HepG2 (cell line): ENCODE results near the gene STK11. TPM values are rescaled to one million over a fixed set of nuclear protein-coding genes. Genes with fewer than 3 reads are reported as not detected.
A peak's percentile ranks its signal among the peaks of the same experiment; 100 is the strongest.

Experiments
- ATRX ChIP-seq: sonication (generic); formaldehyde crosslinking; IDR thresholded peaks from 2 replicates; pipeline ENCODE4 v1.4.0; 2020; ENCODE audit warnings: missing genetic modification reagents, borderline replicate concordance
- GATA4 ChIP-seq: sonication (generic); IDR thresholded peaks from 2 replicates; pipeline ENCODE4 v1.6.1; 2016; ENCODE audit warnings: antibody characterized with exemption, low read depth, borderline replicate concordance
- HDAC2 ChIP-seq: sonication (generic); formaldehyde crosslinking; IDR thresholded peaks from 2 replicates; pipeline ENCODE4 v1.4.0; 2020; ENCODE audit warnings: missing genetic modification reagents
- HIVEP1 ChIP-seq: sonication (generic); formaldehyde crosslinking; IDR thresholded peaks from 2 replicates; pipeline ENCODE4 v1.4.0; 2020; ENCODE audit warnings: mild to moderate bottlenecking, missing genetic modification reagents
- KAT2B ChIP-seq: fragments of 150-350 bp; IDR thresholded peaks from 2 replicates; pipeline ENCODE4 v1.6.1; 2014; ENCODE audit warnings: low read depth, low read length, borderline replicate concordance
- MYC ChIP-seq: sonication (generic); formaldehyde crosslinking; IDR thresholded peaks from 2 replicates; pipeline ENCODE4 v1.9.0; 2021; ENCODE audit warnings: missing genetic modification reagents, borderline replicate concordance
- NKX3-1 ChIP-seq: sonication (generic); formaldehyde crosslinking; IDR thresholded peaks from 2 replicates; pipeline ENCODE4 v1.5.0; 2020; ENCODE audit warnings: missing genetic modification reagents
- PHB2 ChIP-seq: fragments of 450-650 bp; IDR thresholded peaks from 2 replicates; pipeline ENCODE4 v1.6.1; 2018; ENCODE audit not compliant: partially characterized antibody
- PHF21A ChIP-seq: sonication (generic); formaldehyde crosslinking; IDR thresholded peaks from 2 replicates; pipeline ENCODE4 v1.5.0; 2020; ENCODE audit warnings: mild to moderate bottlenecking, missing genetic modification reagents
- PRPF4 ChIP-seq: fragments of 200-400 bp; formaldehyde crosslinking; IDR thresholded peaks from 2 replicates; pipeline ENCODE4 v1.6.1; 2016; ENCODE audit warnings: low read length, low read depth; ENCODE audit not compliant: poor library complexity, severe bottlenecking
- RCOR2 ChIP-seq: IDR thresholded peaks from 2 replicates; pipeline ENCODE4 v1.6.1; 2016; ENCODE audit warnings: missing biosample characterization, missing genetic modification reagents
- SMAD3 ChIP-seq: sonication (generic); formaldehyde crosslinking; IDR thresholded peaks from 2 replicates; pipeline ENCODE4 v1.4.0; 2020; ENCODE audit warnings: missing genetic modification reagents
- SSRP1 ChIP-seq: IDR thresholded peaks from 2 replicates; pipeline ENCODE4 v1.6.1; 2016; ENCODE audit warnings: control low read depth
- TMF1 ChIP-seq: sonication (generic); formaldehyde crosslinking; IDR thresholded peaks from 2 replicates; pipeline ENCODE4 v1.8.1; 2022; ENCODE audit warnings: low read depth, missing genetic modification reagents
- ZNF296 ChIP-seq: sonication (generic); formaldehyde crosslinking; conservative IDR thresholded peaks from 2 replicates; pipeline ENCODE4 v1.5.0; 2020; ENCODE audit warnings: mild to moderate bottlenecking, missing genetic modification reagents
- ZNF468 ChIP-seq: sonication (generic); formaldehyde crosslinking; IDR thresholded peaks from 2 replicates; pipeline ENCODE4 v1.8.0; 2022; ENCODE audit warnings: mild to moderate bottlenecking, moderate library complexity, missing genetic modification reagents
- ZNF510 ChIP-seq: sonication (generic); formaldehyde crosslinking; IDR thresholded peaks from 2 replicates; pipeline ENCODE4 v1.4.0; 2020; ENCODE audit warnings: low read depth, mild to moderate bottlenecking, missing genetic modification reagents
- ZNF556 ChIP-seq: sonication (generic); formaldehyde crosslinking; IDR thresholded peaks from 2 replicates; pipeline ENCODE4 v1.4.0; 2020; ENCODE audit warnings: mild to moderate bottlenecking, missing genetic modification reagents, borderline replicate concordance
- ZNF563 ChIP-seq: sonication (generic); formaldehyde crosslinking; IDR thresholded peaks from 2 replicates; pipeline ENCODE4 v1.8.0; 2022; ENCODE audit warnings: mild to moderate bottlenecking, moderate library complexity, missing genetic modification reagents
- polyA plus RNA-seq, 8 experiments: library from polyadenylated mRNA; depleted of rRNA in 3 of 8; stranded (reverse) in 7 of 8; unstranded in 1 of 8; fragments of >200 nt; fragmentation: Illumina TruSeq in 4 of 8; extraction: Trizol in 4 of 8; gene quantifications; 2 replicates each; pipeline versions ENCODE4 v1.2.1 to v1.2.3, GENCODE V29; 2011 to 2016; ENCODE audit warnings: low read depth in 4 of 8, missing spikeins in 1 of 8, mixed read lengths in 1 of 8; ENCODE audit not compliant: insufficient read depth in 1 of 8
- total RNA-seq, 5 experiments: library from RNA; depleted of rRNA; stranded (reverse); fragments of >200 nt; fragmentation: Illumina TruSeq; extraction: Trizol; gene quantifications; 2 replicates each; pipeline ENCODE4 v1.2.3, GENCODE V29; 2016; ENCODE audit warnings: low read depth in 1 of 5
- TF ChIP-seq, protein P1 (sequence below): IDR thresholded peaks from 2 replicates; pipeline ENCODE4 v1.6.1; 2012; ENCODE audit warnings: inconsistent platforms
- TF ChIP-seq, protein P2 (sequence below): sonication (generic); formaldehyde crosslinking; IDR thresholded peaks from 2 replicates; pipeline ENCODE4 v1.4.0; 2020; ENCODE audit warnings: missing genetic modification reagents, borderline replicate concordance
- TF ChIP-seq, protein P3 (sequence below): IDR thresholded peaks from 2 replicates; pipeline ENCODE4 v1.6.1; 2016
- TF ChIP-seq, protein P4 (sequence below): IDR thresholded peaks from 2 replicates; pipeline ENCODE4 v1.6.1; 2016
- TF ChIP-seq, protein P5 (sequence below): sonication (generic); formaldehyde crosslinking; IDR thresholded peaks from 2 replicates; pipeline ENCODE4 v1.8.1; 2023; ENCODE audit warnings: mild to moderate bottlenecking, missing genetic modification reagents

STK11 gene
- total and polyA plus RNA-seq, 2 of the 13 experiments (the other 11 are each of a cell fraction or from before 2014, with no cell fraction given): 27.5 to 43.6 TPM

DNA sequence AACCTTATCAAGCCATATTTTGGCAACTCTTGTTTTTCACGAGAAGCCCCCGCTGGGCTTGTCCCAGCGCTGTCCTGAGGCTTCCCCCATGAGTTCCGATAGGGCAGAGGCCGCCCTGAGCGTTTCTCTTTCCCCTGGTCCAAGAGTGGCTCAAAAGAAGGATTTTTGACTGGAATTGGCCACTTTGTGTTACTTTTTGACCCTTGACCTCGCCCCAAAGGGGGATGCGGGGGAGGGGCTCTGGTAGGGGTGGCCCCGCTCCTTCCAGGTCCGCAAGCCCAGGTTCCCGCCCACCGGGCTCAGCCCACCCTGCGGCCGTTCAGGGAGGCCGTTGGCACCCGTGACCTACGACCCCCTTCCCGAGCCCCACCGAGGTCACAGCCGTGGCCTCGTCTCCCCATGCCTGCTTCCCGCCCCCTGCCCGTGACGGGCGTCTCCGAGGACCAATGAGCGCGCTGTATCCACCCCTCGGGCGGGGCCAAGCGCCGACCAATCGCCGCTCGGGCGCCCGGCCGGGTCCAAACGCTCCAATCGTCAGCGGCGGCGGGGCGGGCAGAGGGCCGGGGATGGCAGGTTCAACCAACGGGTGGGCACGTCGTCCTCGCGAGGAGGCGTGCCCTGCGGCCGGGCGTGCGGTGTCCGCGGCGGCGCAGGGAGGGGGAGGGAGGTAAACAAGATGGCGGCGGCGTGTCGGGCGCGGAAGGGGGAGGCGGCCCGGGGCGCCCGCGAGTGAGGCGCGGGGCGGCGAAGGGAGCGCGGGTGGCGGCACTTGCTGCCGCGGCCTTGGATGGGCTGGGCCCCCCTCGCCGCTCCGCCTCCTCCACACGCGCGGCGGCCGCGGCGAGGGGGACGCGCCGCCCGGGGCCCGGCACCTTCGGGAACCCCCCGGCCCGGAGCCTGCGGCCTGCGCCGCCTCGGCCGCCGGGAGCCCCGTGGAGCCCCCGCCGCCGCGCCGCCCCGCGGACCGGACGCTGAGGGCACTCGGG, at the start of gene STK11 (continued):
- no peak for TF ChIP-seq PRPF4
- peak; percentile 54; the same call in 1 of the 2 replicates for TF ChIP-seq MYC (CRISPR knock-in tag)
- TF ChIP-seq, protein P1, sequence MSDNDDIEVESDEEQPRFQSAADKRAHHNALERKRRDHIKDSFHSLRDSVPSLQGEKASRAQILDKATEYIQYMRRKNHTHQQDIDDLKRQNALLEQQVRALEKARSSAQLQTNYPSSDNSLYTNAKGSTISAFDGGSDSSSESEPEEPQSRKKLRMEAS: peak; percentile 47; the same call in 1 of the 2 replicates
- TF ChIP-seq, protein P2, sequence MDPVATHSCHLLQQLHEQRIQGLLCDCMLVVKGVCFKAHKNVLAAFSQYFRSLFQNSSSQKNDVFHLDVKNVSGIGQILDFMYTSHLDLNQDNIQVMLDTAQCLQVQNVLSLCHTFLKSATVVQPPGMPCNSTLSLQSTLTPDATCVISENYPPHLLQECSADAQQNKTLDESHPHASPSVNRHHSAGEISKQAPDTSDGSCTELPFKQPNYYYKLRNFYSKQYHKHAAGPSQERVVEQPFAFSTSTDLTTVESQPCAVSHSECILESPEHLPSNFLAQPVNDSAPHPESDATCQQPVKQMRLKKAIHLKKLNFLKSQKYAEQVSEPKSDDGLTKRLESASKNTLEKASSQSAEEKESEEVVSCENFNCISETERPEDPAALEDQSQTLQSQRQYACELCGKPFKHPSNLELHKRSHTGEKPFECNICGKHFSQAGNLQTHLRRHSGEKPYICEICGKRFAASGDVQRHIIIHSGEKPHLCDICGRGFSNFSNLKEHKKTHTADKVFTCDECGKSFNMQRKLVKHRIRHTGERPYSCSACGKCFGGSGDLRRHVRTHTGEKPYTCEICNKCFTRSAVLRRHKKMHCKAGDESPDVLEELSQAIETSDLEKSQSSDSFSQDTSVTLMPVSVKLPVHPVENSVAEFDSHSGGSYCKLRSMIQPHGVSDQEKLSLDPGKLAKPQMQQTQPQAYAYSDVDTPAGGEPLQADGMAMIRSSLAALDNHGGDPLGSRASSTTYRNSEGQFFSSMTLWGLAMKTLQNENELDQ: no peak
- TF ChIP-seq KAT2B: no peak
- TF ChIP-seq ZNF510 (CRISPR knock-in tag): no peak
- TF ChIP-seq, protein P3, sequence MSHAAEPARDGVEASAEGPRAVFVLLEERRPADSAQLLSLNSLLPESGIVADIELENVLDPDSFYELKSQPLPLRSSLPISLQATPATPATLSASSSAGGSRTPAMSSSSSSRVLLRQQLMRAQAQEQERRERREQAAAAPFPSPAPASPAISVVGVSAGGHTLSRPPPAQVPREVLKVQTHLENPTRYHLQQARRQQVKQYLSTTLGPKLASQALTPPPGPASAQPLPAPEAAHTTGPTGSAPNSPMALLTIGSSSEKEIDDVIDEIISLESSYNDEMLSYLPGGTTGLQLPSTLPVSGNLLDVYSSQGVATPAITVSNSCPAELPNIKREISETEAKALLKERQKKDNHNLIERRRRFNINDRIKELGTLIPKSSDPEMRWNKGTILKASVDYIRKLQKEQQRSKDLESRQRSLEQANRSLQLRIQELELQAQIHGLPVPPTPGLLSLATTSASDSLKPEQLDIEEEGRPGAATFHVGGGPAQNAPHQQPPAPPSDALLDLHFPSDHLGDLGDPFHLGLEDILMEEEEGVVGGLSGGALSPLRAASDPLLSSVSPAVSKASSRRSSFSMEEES (CRISPR knock-in tag): peak; percentile 73; the same call in 1 of the 2 replicates
- TF ChIP-seq PHB2: no peak
- TF ChIP-seq, protein P4, sequence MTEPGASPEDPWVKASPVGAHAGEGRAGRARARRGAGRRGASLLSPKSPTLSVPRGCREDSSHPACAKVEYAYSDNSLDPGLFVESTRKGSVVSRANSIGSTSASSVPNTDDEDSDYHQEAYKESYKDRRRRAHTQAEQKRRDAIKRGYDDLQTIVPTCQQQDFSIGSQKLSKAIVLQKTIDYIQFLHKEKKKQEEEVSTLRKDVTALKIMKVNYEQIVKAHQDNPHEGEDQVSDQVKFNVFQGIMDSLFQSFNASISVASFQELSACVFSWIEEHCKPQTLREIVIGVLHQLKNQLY (CRISPR knock-in tag): no peak
- 0 out of 2 replicates have a peak, but pooled peaks have one; percentile 37 for TF ChIP-seq SSRP1 (CRISPR knock-in tag)
- no peak for TF ChIP-seq ZNF296 (CRISPR knock-in tag)
- TF ChIP-seq ZNF468 (CRISPR knock-in tag): no peak
- TF ChIP-seq ZNF556 (CRISPR knock-in tag): 0 out of 2 replicates have a peak, but pooled peaks have one; percentile 64
- no peak for TF ChIP-seq RCOR2
- TF ChIP-seq ZNF563: peak; percentile 76
- TF ChIP-seq, protein P5, sequence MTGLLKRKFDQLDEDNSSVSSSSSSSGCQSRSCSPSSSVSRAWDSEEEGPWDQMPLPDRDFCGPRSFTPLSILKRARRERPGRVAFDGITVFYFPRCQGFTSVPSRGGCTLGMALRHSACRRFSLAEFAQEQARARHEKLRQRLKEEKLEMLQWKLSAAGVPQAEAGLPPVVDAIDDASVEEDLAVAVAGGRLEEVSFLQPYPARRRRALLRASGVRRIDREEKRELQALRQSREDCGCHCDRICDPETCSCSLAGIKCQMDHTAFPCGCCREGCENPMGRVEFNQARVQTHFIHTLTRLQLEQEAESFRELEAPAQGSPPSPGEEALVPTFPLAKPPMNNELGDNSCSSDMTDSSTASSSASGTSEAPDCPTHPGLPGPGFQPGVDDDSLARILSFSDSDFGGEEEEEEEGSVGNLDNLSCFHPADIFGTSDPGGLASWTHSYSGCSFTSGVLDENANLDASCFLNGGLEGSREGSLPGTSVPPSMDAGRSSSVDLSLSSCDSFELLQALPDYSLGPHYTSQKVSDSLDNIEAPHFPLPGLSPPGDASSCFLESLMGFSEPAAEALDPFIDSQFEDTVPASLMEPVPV (CRISPR knock-in tag): peak; percentile 66; the same call in 1 of the 2 replicates
- TF ChIP-seq ATRX (CRISPR knock-in tag): no peak
- no peak for TF ChIP-seq NKX3-1 (CRISPR knock-in tag)
- peak; percentile 70; the same call in 1 of the 2 replicates for TF ChIP-seq PHF21A (CRISPR knock-in tag)
- TF ChIP-seq HIVEP1 (CRISPR knock-in tag): peak; percentile 76; the same call in 1 of the 2 replicates
- no peak for TF ChIP-seq SMAD3 (CRISPR knock-in tag)
- TF ChIP-seq GATA4: no peak
- TF ChIP-seq TMF1 (CRISPR knock-in tag): no peak
- TF ChIP-seq HDAC2: no peak; the same call in 1 of the 2 replicates
